ENCODE measurements around the gene TUFT1. TPM values are rescaled to one million over a fixed set of nuclear protein-coding genes. Genes with fewer than 3 reads are reported as not detected.

The TUFT1 gene
- total and polyA plus RNA-seq, 2 of the 4 experiments (the other 2 are of a cell fraction) = 21.2 to 30.3 TPM

DNA sequence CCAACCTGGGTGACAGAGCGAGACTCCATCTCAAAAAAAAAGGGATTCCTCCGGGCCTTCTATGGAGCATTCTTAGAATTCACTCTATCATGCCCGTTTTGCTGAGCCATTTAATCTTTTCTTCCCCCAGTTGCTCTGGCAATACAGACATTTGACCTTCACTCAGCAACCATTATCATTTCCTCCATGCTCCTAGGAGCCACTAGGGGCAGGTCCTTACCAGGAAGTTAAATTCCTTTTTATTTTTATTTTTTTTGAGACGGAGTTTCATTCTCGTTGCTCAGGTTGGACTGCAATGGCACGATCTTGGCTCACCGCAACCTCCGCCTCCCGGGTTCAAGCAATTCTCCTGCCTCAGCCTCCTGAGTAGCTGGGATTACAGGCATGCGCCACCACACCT lies 38.6 kb upstream of the TUFT1 start:
- Histone ChIP-seq H2AK5ac (ENCODE audit: low read depth, low read length) (no peak overlapping the region), H2BK5ac (ENCODE audit: low read depth, low read length, poor library complexity, severe bottlenecking) (no peak overlapping the region), H3K4me2 (ENCODE audit: low read depth, low read length) (no peak overlapping the region), H4K5ac (ENCODE audit: low read depth, low read length) (no peak overlapping the region), H3K9me3 (ENCODE audit: control insufficient read depth, insufficient read depth, low read length) (no peaks in the 10 kb centered on the region), H2BK15ac (ENCODE audit: low read depth, low read length) (no peak overlapping the region), H3K9me1 (ENCODE audit: insufficient read depth, low read length) (no peaks in the 10 kb centered on the region; the same call in 1 of the 2 replicates), H3K56ac (ENCODE audit: extremely low read depth, insufficient read depth, low read length) (no peak overlapping the region), H4K91ac (ENCODE audit: insufficient read depth, low read depth, low read length) (no peak overlapping the region), H3K27ac (ENCODE audit: insufficient read depth, low read length) (no peak overlapping the region), H4K20me1 (ENCODE audit: insufficient read depth, low read length) (no peaks in the 10 kb centered on the region), H4K8ac (ENCODE audit: low read depth in 2 of 2, low read length in 2 of 2) (no peak overlapping the region), H3K79me1 (ENCODE audit: low read depth in 1 of 2, low read length in 2 of 2) (no peaks in the 10 kb centered on the region), H3K4me1 (ENCODE audit: control insufficient read depth, insufficient read depth, low read length) (peaks cover 1% of the 10 kb centered on the region; the same call in 1 of the 2 replicates), H3K4me3 (ENCODE audit: insufficient read depth, low read depth, low read length) (no peak overlapping the region), H2AFZ (replicated peaks; ENCODE audit: low read length, poor library complexity) (no peak overlapping the region), H3K9ac (ENCODE audit: low read depth, low read length) (no peak overlapping the region), H3K14ac (replicated peaks; ENCODE audit: low read depth, low read length) (no peak overlapping the region), H3K4ac (ENCODE audit: low read depth, low read length) (no peak overlapping the region), H3K27me3 (ENCODE audit: control insufficient read depth, insufficient read depth, low read length) (peaks cover 17% of the 10 kb centered on the region), H2BK20ac (ENCODE audit: low read depth, low read length) (no peak overlapping the region), H2BK120ac (ENCODE audit: low read depth, low read length) (no peak overlapping the region), H2AK9ac (replicated peaks; ENCODE audit: low read depth, low read length, poor library complexity) (no peak overlapping the region), H3K23ac (ENCODE audit: low read depth, low read length) (no peak overlapping the region), H3K18ac (ENCODE audit: low read depth, low read length) (no peak overlapping the region), H3K36me3 (ENCODE audit: control insufficient read depth, insufficient read depth, low read length) (no peaks in the 10 kb centered on the region)
- WGBS, 2 experiments (ENCODE audit: extremely low coverage in 2 of 2, insufficient read length in 1 of 2) = 88% methylated on average over 2 of the region's 10 CpGs; no CpG with 5 or more reads in 1 of the 2 experiments
- ChIA-PET CTCF (interaction anchor here (1.2 kb wide), 1 partner anchor 27 kb away, joined by 4 read pairs; no protein-coding TSS in a partner anchor), POLR2A (ENCODE audit: unreplicated experiment) (no interaction called here)
- ATAC-seq (ENCODE audit: low read depth) (no peak), DNase-seq (no peak)
- no TSS peak for BruUV-seq (replicated peaks)
- TF ChIP-seq POLR2A (IDR thresholded peaks at IDR 0.05; ENCODE audit: low read depth, low read length) (no peak), NFE2L2 (IDR thresholded peaks at IDR 0.05; ENCODE audit: low read depth, low read length) (no peak), RAD21 (IDR thresholded peaks at IDR 0.05; ENCODE audit: low read length) (no peak), SMC3 (IDR thresholded peaks at IDR 0.05; ENCODE audit: low read depth, low read length) (no peak), RCOR1 (IDR thresholded peaks at IDR 0.05; ENCODE audit: insufficient replicate concordance, low read length) (no peak), MXI1 (IDR thresholded peaks at IDR 0.05; ENCODE audit: borderline replicate concordance, low read depth, low read length) (no peak), MAFK (IDR thresholded peaks at IDR 0.05; ENCODE audit: low read depth, low read length) (no peak), RFX5 (IDR thresholded peaks at IDR 0.05; ENCODE audit: low read depth, low read length) (no peak), FOS (IDR thresholded peaks at IDR 0.05; ENCODE audit: low read depth, low read length) (no peak), CHD1 (IDR thresholded peaks at IDR 0.05; ENCODE audit: low read depth, low read length) (no peak), BHLHE40 (IDR thresholded peaks at IDR 0.05; ENCODE audit: low read depth, low read length) (no peak)
- TF ChIP-seq, protein P1, sequence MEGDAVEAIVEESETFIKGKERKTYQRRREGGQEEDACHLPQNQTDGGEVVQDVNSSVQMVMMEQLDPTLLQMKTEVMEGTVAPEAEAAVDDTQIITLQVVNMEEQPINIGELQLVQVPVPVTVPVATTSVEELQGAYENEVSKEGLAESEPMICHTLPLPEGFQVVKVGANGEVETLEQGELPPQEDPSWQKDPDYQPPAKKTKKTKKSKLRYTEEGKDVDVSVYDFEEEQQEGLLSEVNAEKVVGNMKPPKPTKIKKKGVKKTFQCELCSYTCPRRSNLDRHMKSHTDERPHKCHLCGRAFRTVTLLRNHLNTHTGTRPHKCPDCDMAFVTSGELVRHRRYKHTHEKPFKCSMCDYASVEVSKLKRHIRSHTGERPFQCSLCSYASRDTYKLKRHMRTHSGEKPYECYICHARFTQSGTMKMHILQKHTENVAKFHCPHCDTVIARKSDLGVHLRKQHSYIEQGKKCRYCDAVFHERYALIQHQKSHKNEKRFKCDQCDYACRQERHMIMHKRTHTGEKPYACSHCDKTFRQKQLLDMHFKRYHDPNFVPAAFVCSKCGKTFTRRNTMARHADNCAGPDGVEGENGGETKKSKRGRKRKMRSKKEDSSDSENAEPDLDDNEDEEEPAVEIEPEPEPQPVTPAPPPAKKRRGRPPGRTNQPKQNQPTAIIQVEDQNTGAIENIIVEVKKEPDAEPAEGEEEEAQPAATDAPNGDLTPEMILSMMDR (conservative IDR thresholded peaks at IDR 0.05; ENCODE audit: low read depth, low read length) = no peak
- TF ChIP-seq, protein P2, sequence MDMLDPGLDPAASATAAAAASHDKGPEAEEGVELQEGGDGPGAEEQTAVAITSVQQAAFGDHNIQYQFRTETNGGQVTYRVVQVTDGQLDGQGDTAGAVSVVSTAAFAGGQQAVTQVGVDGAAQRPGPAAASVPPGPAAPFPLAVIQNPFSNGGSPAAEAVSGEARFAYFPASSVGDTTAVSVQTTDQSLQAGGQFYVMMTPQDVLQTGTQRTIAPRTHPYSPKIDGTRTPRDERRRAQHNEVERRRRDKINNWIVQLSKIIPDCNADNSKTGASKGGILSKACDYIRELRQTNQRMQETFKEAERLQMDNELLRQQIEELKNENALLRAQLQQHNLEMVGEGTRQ (IDR thresholded peaks at IDR 0.05; ENCODE audit: low read depth, low read length) = no peak
- TF ChIP-seq, protein P3, sequence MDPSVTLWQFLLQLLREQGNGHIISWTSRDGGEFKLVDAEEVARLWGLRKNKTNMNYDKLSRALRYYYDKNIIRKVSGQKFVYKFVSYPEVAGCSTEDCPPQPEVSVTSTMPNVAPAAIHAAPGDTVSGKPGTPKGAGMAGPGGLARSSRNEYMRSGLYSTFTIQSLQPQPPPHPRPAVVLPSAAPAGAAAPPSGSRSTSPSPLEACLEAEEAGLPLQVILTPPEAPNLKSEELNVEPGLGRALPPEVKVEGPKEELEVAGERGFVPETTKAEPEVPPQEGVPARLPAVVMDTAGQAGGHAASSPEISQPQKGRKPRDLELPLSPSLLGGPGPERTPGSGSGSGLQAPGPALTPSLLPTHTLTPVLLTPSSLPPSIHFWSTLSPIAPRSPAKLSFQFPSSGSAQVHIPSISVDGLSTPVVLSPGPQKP (IDR thresholded peaks at IDR 0.05; ENCODE audit: borderline replicate concordance, low read depth, low read length) = no peak
- intact Hi-C loops (cut with micrococcal nuclease) = no loop called here
- dilution Hi-C loops (cut with HindIII; ENCODE audit: low sequenced_read_pairs, unreplicated experiment) = no loop called here
- in situ Hi-C loops (cut with MboI; ENCODE audit: low sequenced_read_pairs) = no loop called here
